ENCODE results near the gene UGT1A3.
"Not testable (repeated sequence)": the region's sequence is repeated elsewhere in the genome, so short reads cannot be mapped to it uniquely, and the experiment has no call there.

UGT1A3 gene

DNA sequence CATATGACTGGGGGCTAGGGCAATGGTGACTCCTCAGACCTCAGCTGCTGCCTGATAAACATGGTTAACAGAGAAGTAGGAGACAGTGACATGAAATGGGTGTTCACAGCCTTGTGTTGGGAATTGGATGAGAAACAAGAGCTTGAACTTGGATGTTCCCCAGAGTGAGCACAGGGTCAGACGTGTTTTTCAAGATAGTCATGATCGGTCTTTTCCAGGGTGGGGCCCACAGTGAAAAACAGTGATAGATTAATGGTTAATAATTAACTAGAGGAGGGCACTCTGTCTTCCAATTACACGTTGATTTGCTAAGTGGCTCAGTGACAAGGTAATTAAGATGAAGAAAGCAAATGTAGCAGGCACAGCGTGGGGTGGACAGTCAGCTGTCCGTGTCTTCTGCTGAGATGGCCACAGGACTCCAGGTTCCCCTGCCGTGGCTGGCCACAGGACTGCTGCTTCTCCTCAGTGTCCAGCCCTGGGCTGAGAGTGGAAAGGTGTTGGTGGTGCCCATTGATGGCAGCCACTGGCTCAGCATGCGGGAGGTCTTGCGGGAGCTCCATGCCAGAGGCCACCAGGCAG, at the start of gene UGT1A3:
UGT1A3 (plus strand) TSS at position 320 of the 579 bp plus-strand sequence; CDS start at position 405, 85 bp downstream.
- DNase-seq: no peak

DNA sequence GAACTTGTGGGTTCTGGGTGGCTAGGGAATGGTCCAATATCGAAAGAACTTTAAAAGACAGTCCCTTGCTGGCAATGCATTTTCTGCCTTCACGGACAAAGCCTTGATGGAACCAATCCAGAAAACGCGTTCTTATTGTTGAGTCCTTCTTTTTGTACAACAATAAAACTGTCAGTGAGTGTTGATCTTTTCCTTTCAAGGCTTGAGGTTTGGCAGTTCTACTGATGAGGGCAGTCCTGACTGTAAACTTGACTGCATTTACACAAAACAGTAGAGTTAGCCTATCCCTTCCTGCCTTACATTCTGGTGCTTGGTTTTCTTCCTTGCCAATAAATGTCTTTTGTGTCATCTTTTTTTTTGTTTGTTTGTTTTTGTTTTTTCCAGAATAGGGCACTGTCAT, 49.6 kb upstream of the UGT1A3 start:
- DNase-seq: no peak

DNA sequence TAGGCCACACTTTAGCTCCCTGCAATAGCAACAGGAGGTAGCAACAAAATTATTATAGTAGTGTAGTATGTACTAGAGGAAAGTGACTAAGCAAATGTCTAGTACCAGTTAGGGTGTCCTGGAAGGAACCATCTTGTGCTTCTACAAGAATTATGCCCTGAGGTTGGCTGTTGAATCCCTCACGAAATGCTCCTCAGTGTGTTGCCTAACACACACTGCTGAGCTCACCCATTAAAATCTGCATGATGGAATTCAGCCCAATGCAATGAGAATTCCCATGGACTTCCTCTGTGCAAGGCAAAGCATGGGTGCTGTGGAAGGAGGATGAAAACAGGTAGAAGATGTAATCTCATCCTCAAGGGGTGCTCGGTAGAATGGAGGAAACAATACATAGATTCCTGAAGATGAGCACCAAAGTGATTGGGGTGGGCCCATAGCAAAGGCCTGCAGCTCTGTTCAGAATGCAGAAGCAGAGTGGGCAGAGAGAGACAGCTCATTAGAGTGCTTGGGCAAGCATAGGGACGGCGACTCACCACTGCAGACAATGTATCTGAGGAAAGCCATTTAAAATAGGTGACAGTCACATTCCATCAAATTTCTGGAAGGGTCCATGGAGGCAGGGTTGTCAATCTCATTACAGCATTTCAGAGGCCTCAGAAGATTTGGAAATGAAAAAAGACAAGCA, 48.3 kb upstream of the UGT1A3 start:
- no peak for DNase-seq

DNA sequence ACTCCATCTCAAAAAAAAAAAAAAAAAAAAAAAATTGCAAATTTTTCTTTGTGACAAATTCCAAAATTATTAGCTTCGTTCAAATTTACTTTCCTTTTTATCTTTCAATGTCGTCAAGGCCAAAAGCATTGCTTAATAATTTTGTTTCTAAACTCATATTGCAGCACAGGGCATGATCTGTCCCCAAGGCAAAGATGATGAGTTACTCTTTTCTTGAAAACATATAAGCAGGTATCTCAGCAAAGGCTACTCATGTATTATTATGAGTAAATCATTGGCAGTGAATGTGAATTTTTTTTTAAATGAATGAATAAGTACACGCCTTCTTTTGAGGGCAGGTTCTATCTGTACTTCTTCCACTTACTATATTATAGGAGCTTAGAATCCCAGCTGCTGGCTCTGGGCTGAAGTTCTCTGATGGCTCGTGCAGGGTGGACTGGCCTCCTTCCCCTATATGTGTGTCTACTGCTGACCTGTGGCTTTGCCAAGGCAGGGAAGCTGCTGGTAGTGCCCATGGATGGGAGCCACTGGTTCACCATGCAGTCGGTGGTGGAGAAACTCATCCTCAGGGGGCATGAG, 47.2 kb upstream of the UGT1A3 start, which contains the start of gene UGT1A7:
UGT1A7 (plus strand) TSS at position 381 of the 579 bp plus-strand sequence; CDS start at position 418, 37 bp downstream.
- DNase-seq: no peak

DNA sequence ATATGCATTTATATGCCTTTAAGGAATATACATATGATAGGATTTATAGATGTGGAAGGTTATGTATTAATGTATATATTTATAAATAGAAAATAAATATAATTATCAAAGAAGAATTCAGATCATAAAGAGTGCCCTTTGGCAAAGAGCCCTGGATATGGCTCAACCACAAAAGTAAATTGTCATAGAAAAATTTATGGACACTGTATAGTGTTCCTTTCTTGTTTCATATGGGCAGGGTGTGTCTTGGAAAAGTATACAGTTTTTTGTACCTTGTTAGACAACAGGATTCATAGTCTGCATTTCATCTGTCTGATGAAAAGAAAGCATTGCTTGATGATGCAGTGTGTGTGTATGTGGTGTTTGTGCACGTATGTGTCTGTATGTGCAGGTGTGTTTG, 44.2 kb upstream of the UGT1A3 start:
- no peak for DNase-seq

DNA sequence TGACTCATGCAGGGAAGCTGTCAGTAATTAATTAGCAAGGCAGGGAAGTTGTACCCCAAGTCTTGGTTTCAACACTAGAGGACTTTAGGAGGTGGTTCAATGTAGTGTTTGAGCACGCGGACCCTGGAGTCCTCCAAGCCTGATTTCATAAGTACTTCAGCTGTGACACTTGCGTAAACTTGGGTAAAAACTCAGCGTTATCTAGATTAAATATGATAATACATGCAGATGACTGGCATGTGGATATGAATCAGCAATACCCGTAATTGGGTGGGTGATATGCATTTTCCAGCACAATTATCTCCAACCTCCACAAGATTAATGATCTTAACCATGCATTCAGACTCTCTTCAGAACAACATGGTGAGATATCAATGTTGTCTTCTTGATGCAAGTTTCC, 41.9 kb upstream of the UGT1A3 start:
- DNase-seq: no peak

DNA sequence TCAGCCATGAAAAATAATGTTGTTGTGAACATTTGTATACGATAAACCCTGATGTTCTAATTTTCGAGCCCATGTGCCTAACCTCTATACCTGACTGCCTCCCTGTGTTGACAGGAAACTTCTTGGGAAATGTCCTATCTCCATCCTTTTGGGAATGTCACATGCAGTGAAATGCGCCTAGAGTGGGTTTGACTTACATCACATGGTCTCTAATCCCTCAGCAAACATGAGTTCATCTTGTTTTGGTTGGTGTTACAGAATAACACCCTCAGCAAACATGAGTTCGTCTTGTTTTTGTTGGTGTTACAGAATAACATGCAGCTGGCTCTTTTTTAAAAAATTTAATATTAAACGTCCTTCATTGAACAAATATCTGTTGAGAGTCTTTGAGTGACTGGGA, 40.5 kb upstream of the UGT1A3 start:
- no peak for DNase-seq

DNA sequence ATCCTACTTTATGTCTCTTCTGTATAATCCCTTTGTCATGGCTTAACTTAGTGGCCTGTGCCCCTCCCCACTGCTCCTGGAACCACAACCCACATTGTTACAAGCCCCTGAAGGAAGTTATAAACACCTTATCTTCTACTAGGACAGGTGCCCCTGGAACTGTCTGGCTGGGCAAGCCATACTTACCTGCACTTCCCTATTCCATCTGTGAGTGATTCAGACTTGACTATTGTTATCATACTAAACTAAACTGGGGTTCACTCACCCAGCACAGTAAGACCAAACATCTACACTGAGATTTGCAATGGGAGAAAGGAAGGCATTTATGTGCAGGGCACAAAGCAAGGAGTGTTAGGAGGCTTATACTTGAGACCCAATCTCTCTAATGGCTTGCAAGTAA, 39.8 kb upstream of the UGT1A3 start:
- no peak for DNase-seq

DNA sequence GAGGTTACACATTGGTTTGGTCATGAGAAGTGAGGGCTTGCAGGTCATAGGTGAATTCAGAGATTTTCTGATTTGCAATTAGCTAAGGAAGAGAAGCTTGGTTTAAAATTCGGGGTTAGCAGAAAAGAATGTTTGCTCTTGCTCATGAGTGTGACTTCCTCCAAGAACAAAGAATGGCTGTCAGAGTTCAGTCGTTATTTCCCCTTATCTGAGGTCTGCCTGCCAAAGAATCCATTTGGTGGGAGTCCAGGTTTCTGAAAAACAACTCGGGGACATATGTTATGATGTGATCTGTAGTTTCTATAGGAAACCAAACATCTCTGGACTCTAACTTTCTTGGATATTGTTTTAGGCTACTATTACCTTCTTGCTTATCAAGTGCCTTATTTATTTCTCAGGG, 39.3 kb upstream of the UGT1A3 start:
- DNase-seq: no peak

DNA sequence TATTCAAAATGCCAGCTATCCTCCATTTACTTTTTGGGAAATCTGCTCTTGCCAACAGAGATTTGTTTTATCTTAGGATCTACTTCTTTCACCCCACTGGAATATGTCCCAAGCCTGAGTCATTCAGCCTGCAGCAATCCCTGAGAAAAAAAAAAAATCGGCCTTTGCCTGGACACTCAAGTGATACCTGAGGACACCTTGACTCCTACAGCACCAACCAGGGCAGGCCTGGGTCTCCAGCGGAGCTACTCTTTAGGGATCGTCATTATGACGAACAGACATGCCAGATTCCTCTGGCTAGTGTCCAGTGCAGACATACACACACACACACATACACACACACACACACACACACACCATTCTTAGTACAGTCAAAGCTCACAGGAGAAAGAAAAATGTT, 38.4 kb upstream of the UGT1A3 start:
- DNase-seq: no peak

DNA sequence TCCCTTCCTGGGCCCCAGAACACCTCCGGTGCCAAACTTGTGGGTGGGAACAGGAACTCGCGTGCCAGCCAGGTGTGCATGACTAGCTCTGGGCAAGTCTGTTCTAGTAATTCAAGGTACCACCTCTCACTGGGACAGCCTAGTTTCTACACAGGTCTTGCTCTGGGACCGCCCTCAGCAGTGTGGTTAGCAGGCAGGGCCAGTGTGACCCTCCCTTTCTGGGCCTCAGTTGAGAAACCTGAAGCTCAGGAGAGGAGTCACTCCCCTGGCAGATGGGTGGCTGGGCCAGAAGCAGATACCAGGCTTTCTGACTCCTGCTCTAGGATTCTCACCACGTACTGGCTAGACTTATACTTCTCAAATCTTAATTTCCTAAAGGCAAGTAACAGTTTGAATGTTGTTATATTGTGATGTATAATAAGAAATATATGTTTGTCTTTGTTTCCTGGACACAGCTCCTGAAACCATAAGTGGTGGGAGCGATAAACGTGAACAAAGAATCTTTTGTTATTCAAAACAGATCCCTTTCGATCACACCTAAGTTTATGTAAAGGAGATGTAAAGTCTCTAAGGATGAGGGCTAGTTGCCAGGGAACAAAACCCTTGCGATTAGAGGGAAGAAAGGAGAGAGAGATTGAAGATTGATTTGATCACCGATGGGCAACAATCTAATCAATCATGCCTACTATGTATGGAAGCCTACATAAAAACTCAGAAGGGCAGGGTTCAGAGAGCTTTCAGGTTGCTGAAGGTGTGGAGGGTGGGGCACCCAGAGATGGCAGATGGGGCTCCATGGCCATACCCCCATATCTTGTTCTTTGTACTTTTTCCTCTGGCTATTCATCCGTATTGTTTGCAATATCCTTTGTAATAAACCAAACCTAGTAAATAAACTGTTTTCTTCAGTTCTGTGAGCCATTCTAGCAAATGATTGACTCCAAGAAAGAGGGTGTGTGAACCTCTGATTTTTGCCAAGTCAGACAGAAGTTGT, 37.1 kb upstream of the UGT1A3 start:
- no peak for DNase-seq

DNA sequence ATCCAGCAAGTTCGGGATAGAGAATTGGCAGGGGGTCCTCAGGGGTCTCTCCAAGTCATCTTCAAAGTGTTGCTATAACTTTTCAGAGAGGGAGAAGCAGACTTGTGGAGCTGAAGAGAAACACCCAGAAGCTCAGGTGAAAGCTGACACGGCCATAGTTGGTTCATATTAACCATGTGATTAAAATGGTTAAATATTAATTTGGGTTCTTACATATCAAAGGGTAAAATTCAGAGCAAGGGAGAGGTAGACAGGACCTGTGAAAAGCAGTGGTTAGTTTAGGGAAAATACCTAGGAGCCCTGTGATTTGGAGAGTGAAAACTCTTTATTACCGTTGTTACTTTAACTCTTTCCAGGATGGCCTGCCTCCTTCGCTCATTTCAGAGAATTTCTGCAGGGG, 36.2 kb upstream of the UGT1A3 start, which contains the start of gene UGT1A6:
UGT1A6 (plus strand) TSS at position 243 of the 400 bp plus-strand sequence; CDS start at position 358, 115 bp downstream.
- no peak for DNase-seq

DNA sequence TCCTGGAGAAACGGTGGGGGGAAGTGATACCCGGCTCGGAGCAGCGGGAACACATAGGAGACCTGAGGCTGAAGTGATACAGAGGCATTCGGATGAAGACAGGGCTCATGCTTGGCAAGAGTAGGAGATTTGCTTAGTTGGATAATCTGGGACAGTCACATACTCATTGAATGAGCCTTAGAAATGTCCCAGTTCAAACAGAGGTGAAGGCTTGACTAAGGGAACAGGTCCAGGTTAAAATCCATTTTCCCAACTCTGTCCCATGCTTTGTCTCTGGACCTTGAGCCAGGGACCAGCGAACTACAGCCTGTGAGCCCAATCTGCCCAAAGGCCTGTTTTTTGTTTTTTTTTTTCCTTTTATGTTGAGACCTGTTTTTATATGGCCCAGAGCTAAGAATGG, 34.9 kb upstream of the UGT1A3 start:
- no peak for DNase-seq

DNA sequence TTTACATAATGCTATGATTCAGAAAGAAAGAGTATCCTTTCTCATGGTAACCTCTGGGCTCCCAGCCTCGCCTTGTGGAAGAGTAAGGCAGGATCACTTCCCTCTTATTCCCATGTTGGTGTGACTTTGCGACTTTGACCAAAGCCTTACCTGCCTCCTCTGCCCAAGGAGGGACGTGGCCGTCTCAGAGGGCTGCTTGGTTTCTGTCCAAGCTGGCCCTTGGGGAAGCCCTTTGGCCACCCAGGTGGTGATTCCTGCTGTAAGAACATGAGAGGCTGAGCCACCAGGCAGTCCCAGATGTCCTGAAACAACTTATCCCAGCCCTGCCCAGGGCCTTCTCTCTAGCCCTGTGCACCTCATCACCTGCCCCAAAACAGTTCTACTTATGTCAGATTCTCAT, 30.1 kb upstream of the UGT1A3 start:
- no peak for DNase-seq

DNA sequence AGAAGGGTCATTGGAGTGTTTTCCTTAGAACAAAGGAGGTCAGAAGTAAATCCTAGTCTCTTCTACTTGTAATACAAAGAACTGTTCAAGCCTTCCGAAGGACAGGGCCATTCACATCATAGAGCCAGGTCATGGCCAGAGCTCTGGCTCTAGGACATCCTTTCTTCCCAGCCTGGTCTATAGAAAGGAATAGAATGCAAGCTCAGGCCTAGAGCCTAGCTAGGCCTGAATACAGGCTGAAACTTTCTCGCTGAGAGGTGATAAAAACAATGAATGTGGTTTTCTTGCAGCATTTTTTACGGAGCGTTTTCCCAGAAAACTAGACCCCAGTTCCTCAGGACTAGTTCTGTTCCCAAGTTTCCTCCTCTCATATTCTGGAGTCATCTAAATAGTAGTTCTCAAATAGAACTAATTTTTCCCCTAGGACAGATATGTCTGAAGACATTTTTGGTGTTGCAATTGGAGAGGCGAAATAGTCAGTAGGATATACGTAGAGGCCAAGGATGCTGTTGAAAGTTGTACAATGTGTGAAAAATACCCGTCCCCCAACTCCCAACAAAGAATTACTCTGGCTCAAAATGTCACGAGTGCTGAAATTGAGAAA, 29.3 kb upstream of the UGT1A3 start:
- DNase-seq: no peak

DNA sequence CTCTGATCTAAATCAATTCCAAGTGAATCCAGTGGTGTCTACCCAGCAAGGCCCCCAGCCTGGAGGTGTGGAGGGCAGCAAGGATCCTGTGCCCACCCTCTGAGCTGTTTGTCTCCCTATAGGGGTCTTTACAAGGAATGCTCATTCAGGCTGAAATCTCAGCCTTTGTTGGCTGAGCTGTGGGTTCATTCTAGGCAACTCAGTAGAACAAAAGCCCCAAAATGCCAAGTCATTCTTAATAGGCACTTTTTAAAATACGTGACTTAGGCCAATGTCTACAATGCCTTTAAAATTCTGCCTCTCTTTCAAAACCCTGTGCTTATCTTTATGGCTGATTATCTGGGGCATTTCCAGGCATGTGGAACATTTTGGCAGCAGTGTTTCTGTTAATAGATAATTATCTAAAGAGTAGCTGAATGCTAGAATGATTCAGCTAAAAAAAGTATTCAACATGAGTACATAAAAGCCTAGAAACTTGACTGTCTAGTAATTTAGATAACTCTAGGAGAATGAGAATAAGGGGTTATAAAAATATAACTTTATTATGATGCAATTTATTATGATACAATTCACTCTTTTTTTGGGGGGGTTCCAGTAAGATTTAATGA, 28.7 kb upstream of the UGT1A3 start:
- no peak for DNase-seq

DNA sequence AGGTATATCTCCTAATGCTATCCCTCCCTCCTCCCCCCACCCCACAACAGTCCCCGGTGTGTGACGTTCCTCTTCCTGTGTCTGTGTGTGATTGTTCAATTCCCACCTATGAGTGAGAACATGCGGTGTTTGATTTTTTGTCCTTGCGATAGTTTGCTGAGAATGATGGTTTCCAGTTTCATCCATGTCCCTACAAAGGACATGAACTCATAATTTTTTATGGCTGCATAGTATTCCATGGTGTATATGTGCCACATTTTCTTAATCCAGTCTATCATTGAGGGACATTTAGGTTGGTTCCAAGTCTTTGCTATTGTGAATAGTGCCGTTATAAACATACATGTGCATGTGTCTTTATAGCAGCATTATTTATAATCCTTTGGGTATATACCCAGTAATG, 28.0 kb upstream of the UGT1A3 start:
- not testable (repeated sequence) for DNase-seq

DNA sequence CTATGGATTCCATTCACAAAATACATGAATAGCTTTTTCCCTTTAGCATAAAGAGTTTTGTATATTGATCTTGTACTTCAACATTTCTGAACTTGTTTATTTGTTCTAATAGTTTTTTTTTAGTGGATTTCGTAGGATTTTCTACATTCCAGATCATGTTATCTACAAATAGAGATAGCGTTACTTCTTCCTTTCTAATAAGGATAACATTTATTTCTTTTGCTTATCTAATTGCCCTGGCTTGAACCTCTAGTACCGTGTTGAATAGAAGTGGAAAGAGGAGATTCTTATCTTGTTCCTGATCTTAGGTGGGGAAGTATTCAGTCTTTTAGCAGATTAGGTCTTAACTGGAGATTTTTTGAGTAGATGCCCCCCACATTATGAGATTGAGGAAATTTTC, 26.6 kb upstream of the UGT1A3 start:
- no peak for DNase-seq

DNA sequence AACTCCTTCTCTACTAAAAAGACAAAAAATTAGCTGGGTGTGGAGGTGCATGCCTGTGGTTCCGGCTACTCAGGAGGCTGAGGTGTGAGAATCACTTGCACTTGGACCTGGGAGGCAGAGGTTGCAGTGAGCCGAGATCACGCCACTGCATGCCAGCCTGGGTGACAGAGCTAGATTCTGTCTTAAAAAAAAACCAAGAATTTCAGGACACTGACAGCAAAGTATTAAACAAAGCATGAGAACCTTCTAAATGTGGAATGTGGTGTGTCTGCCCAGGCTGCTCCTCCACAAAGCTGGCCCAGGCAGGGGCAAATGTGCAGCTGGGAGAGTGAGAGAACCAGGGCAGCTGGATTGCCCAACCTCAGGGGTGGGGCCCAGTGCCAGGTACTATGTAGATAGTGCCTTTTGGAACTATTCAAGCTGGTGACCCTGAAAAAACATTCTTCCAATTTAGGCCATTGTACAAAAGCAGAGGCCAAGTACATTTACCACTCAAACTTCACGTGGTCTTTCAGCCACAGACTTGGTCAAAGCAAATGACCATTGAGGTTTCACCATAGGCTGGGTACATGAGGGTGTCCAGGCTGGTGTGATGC, 22.8 kb upstream of the UGT1A3 start:
- no peak for DNase-seq

DNA sequence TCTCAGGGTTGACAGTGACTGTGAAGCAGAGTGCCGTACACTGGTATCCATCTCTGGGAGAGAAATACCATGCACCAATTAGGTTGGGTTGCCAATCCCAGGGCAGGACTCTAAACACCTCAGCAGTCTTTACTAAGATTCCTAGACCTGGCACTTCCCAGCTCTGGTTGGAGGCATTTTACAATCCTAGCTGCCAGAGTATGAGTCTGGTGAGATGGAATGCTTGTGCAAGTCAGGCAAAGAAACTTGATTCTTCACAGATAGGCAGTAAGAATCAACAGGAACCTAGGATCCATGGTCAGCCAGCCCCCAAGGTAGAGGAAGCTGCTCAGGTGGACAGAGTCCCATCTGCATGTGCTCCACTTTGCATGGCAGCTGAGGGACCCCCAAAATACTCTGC, 22.1 kb upstream of the UGT1A3 start:
- DNase-seq: no peak

DNA sequence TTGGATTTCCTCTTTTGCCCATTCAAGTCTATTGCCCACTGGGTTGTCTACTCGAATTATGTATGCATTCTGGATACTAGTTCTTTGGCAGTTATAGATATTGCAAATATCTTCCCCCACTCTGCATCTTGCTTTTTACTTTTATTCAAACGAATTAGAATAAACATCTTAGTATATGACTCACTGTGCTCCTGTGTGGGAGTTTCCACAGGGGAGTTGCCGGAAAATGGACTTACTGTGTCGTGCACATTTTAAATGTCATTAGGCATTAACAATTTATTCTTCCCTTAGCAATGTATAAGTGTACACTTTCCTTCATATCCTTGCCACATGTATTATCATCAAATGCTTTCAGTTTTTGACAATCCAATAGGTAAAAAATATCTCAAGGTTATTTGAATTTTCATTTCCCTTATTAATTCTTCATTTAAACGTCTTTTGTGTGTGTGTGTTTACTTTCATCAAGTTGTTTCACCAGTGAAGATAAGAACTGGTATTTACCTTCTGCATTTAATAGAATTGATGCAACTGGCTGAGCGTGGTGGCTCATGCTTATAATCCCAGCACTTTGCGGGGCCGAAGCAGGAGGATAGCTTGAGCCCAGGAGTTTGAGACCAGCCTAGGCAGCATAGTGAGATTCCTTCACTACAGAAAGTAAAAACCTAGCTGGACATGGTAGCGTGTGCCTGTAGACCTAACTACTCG, 20.8 kb upstream of the UGT1A3 start:
- no peak for DNase-seq

Data from CD4-positive, alpha-beta T cell treated with Interleukin-6 for 4 hours (primary cell).